ENCODE data around the gene YWHAE. TPM values are rescaled to one million over a fixed set of nuclear protein-coding genes. Genes with fewer than 3 reads are reported as not detected.
"Not testable (repeated sequence)": the region's sequence is repeated elsewhere in the genome, so short reads cannot be mapped to it uniquely, and the experiment has no call there.

YWHAE gene
- total and polyA plus RNA-seq, 3 donors from 2014 or later = 649 to 749 (median 678) TPM

GRCh38 chr17:1398028-1398427 lies 2.0 kb downstream of the YWHAE start:
- no peak for TF ChIP-seq POLR2A (IDR thresholded peaks at IDR 0.05)
- no peak for TF ChIP-seq CTCF (IDR thresholded peaks at IDR 0.05)
- DNase-seq = peak; percentile 48
- Histone ChIP-seq H3K4me1 (peaks cover 40% of the 10 kb centered on the region), H3K27me3 (no peaks in the 10 kb centered on the region), H3K9me3 (no peaks in the 10 kb centered on the region), H3K36me3 (ENCODE audit: low read depth, missing control alignments) (no peaks in the 10 kb centered on the region), H3K27ac (peak overlapping the region; percentile 99 to 100), H3K4me3 (peak overlapping the region; percentile 88 to 99)
- WGBS, 2 donors = 0% methylated on average over 2 of the region's 2 CpGs
- intact Hi-C loops (cut with DNase I; ENCODE audit: low total_unique reads) = no loop called here

- intact Hi-C loops (cut with DNase I; ENCODE audit: low total_unique reads); H3K27ac ChIP-seq: not testable (repeated sequence)
Observed at GRCh38 chr17:1395876-1396665, 4.0 kb downstream of the YWHAE start.

GRCh38 chr17:1391577-1391976 lies 8.4 kb downstream of the YWHAE start:
- no peaks in the 10 kb centered on the region for H3K27me3 ChIP-seq
- H3K4me1 ChIP-seq = peaks cover 62% of the 10 kb centered on the region
- TF ChIP-seq CTCF (IDR thresholded peaks at IDR 0.05) = no peak
- H3K36me3 ChIP-seq (ENCODE audit: low read depth, missing control alignments) = no peaks in the 10 kb centered on the region
- no peak for DNase-seq
- H3K4me3 ChIP-seq = no peak overlapping the region
- no peak overlapping the region for H3K27ac ChIP-seq
- 82 to 88% methylated on average over 9 of the region's 9 CpGs for WGBS, 2 donors
- intact Hi-C loops (cut with DNase I; ENCODE audit: low total_unique reads) = no loop called here
- no peaks in the 10 kb centered on the region for H3K9me3 ChIP-seq

More at GRCh38 chr17:1395876-1396665, 4.0 kb downstream of the YWHAE start:
- H3K4me3 ChIP-seq; H3K9me3 ChIP-seq; DNase-seq; H3K27me3 ChIP-seq; H3K36me3 ChIP-seq (ENCODE audit: low read depth, missing control alignments): not testable (repeated sequence)
- H3K4me1 ChIP-seq = peaks cover 55% of the 10 kb centered on the region
- WGBS, 2 donors = 75 to 76% methylated on average over 20 to 26 of the region's 26 CpGs

- no peak overlapping the region for H3K27ac ChIP-seq
- no peaks in the 10 kb centered on the region for H3K36me3 ChIP-seq (ENCODE audit: low read depth, missing control alignments)
- DNase-seq = no peak
- WGBS, 2 donors = 24 to 25% methylated on average over 6 of the region's 6 CpGs
- H3K4me3 ChIP-seq = no peak overlapping the region
- intact Hi-C loops (cut with DNase I; ENCODE audit: low total_unique reads) = no loop called here
- H3K9me3 ChIP-seq = no peaks in the 10 kb centered on the region
- TF ChIP-seq CTCF (IDR thresholded peaks at IDR 0.05) = no peak
- TF ChIP-seq POLR2A (IDR thresholded peaks at IDR 0.05) = no peak
- peaks cover 62% of the 10 kb centered on the region for H3K4me1 ChIP-seq
- no peaks in the 10 kb centered on the region for H3K27me3 ChIP-seq
Observed at GRCh38 chr17:1390432-1391367, 9.3 kb downstream of the YWHAE start.

GRCh38 chr17:1387490-1388227 lies 12.4 kb downstream of the YWHAE start:
- H3K36me3 ChIP-seq (ENCODE audit: low read depth, missing control alignments); H3K27ac ChIP-seq; H3K27me3 ChIP-seq; H3K9me3 ChIP-seq; intact Hi-C loops (cut with DNase I; ENCODE audit: low total_unique reads); H3K4me3 ChIP-seq; DNase-seq: not testable (repeated sequence)
- WGBS, 2 donors = 48 to 60% methylated on average over 21 to 22 of the region's 22 CpGs
- peaks cover 70% of the 10 kb centered on the region for H3K4me1 ChIP-seq

- H3K27me3 ChIP-seq; H3K9me3 ChIP-seq; DNase-seq; intact Hi-C loops (cut with DNase I; ENCODE audit: low total_unique reads); H3K4me3 ChIP-seq; H3K27ac ChIP-seq; H3K36me3 ChIP-seq (ENCODE audit: low read depth, missing control alignments): not testable (repeated sequence)
- 50 to 68% methylated on average over 8 of the region's 8 CpGs for WGBS, 2 donors
- H3K4me1 ChIP-seq = peaks cover 69% of the 10 kb centered on the region
Observed at GRCh38 chr17:1386675-1387190, 13.3 kb downstream of the YWHAE start.

All from testis (tissue), 3 donors.